ENCODE results near the gene EIF1AD. TPM values are rescaled to one million over a fixed set of nuclear protein-coding genes. Genes with fewer than 3 reads are reported as not detected.

The EIF1AD gene
- total RNA-seq, 4 donors from 2014 or later: 29.3 to 35.0 (median 30.7) TPM

DNA sequence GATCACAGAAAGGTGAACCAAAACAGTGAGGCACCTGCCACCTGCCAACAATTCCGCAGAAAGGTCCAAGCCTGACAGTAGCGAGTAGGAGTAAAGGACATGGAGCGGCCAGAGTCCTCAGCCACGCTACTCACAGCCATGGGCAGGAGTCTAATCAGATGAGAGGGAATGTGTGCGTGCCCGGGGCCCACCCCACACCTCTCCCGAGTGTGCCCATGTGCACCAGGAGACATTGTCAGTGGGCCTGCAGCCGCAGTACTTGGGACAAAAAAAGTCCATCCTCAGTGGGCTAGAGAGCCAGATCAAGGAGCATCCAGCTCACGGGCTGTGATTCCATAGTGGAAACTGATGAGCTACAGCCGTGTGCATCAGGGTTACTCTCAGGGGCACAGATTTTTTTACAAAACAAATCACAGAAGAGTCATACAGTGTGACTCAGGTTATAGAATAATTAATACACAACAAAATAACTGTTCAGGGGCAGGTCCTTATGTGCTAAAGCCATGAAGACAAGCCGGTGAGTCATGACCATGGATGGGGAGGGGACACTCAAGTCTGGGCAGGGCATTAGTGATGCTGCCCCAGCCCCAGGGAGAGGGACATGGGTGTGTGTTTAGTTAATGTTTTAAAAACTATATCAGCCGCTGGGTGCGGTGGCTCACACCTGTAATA, 28.4 kb downstream of the EIF1AD start:
- Histone ChIP-seq H3K4me3 (no peak overlapping the region), H3K27ac (no peak overlapping the region), H3K4me1 (no peaks in the 10 kb centered on the region), H3K9me3 (no peaks in the 10 kb centered on the region), H3K36me3 (peaks cover 0 to 79% of the 10 kb centered on the region in 2 donors), H3K27me3 (no peaks in the 10 kb centered on the region)
- 90 to 100% methylated on average over 6 to 7 of the region's 13 CpGs for WGBS, 2 donors (ENCODE audit: low coverage in 1 of 2)
- TF ChIP-seq, protein P1, sequence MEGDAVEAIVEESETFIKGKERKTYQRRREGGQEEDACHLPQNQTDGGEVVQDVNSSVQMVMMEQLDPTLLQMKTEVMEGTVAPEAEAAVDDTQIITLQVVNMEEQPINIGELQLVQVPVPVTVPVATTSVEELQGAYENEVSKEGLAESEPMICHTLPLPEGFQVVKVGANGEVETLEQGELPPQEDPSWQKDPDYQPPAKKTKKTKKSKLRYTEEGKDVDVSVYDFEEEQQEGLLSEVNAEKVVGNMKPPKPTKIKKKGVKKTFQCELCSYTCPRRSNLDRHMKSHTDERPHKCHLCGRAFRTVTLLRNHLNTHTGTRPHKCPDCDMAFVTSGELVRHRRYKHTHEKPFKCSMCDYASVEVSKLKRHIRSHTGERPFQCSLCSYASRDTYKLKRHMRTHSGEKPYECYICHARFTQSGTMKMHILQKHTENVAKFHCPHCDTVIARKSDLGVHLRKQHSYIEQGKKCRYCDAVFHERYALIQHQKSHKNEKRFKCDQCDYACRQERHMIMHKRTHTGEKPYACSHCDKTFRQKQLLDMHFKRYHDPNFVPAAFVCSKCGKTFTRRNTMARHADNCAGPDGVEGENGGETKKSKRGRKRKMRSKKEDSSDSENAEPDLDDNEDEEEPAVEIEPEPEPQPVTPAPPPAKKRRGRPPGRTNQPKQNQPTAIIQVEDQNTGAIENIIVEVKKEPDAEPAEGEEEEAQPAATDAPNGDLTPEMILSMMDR (IDR thresholded peaks at IDR 0.05): no peak
- TF ChIP-seq POLR2A (IDR thresholded peaks at IDR 0.05) (no peak), EP300 (IDR thresholded peaks at IDR 0.05) (no peak), POLR2AphosphoS5 (IDR thresholded peaks at IDR 0.05) (no peak)
- no peak for ATAC-seq

DNA sequence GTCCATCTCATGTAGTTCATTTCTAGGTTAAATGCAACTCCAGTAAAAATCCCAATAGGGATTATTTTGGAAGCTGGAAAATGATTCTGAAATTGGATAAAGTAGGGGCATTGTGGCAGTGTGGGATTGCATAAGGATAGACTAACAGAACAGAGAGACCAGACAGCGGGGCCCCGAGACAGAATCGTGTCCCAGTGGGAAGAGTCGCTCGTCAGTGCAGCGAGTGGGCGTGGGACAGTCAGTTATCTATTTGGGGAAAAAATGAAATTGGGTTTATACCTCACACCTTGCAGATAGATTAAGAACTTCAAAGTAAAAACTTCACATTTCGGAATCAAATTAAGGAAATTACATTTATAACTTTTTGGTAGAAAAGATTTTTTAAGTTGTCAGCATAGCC, 29.8 kb downstream of the EIF1AD start:
- no peaks in the 10 kb centered on the region for H3K27me3 ChIP-seq
- H3K4me3 ChIP-seq: no peak overlapping the region
- WGBS, 2 donors (ENCODE audit: low coverage in 1 of 2): 89 to 95% methylated on average over 7 to 8 of the region's 8 CpGs
- H3K9me3 ChIP-seq: no peaks in the 10 kb centered on the region
- no peak overlapping the region for H3K27ac ChIP-seq
- ATAC-seq: no peak
- H3K4me1 ChIP-seq: no peaks in the 10 kb centered on the region
- H3K36me3 ChIP-seq: peaks cover 0 to 79% of the 10 kb centered on the region in 2 donors
- no peak for TF ChIP-seq POLR2AphosphoS5 (IDR thresholded peaks at IDR 0.05)
- no peak for TF ChIP-seq EP300 (IDR thresholded peaks at IDR 0.05)
- TF ChIP-seq POLR2A (IDR thresholded peaks at IDR 0.05): no peak
- TF ChIP-seq, protein P1 (IDR thresholded peaks at IDR 0.05): no peak

DNA sequence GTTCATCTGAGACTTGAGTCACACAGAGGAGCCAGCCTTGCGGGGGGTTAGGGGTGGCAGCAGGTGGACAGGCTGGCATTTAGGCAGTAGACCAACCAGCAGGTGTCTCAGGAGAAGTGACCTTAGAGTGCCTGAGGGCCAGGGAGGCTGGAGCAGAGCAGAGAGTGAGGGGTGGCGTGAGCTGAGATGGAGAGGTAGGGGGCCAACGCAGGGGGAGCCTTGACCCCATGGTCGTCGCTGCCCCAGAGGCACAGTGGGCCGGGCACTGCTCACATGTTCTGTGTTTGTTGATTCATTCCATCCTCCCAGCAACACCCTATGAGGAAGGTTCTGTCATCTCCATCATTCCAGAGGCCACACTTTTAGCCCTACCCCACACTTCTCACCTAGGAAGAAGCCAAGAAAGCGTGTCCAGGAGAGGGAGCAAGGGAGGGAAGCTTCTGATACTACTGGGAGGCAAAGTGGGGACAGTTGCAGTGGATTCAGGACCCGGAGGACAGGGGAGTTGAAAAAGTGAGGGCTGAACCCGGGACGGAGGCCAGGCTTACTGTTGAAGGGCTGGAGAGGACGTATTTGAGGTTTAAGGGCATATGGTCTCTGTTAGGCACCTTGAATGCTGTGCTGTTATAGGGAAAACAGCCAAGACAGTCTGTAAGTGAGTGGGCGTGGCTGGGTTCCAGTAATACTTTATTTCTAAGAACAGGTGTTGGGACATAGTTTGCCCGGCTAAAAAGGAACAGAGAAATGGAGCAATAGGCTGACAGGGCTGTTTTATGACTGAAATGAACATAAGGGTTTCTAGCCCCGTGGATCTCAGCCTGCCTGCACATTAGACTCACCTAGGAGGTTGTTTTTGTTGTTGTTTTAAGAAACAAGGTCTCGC, 33.1 kb downstream of the EIF1AD start:
- Histone ChIP-seq H3K27ac (no peak overlapping the region), H3K4me1 (peaks cover 0 to 7% (median 1%) of the 10 kb centered on the region in 3 donors), H3K9me3 (no peaks in the 10 kb centered on the region), H3K36me3 (peaks cover 0 to 90% of the 10 kb centered on the region in 2 donors), H3K27me3 (no peaks in the 10 kb centered on the region), H3K4me3 (no peak overlapping the region)
- no peak for TF ChIP-seq POLR2AphosphoS5 (IDR thresholded peaks at IDR 0.05)
- no peak for ATAC-seq
- WGBS, 2 donors (ENCODE audit: low coverage in 1 of 2): 77 to 82% methylated on average over 9 to 10 of the region's 15 CpGs

DNA sequence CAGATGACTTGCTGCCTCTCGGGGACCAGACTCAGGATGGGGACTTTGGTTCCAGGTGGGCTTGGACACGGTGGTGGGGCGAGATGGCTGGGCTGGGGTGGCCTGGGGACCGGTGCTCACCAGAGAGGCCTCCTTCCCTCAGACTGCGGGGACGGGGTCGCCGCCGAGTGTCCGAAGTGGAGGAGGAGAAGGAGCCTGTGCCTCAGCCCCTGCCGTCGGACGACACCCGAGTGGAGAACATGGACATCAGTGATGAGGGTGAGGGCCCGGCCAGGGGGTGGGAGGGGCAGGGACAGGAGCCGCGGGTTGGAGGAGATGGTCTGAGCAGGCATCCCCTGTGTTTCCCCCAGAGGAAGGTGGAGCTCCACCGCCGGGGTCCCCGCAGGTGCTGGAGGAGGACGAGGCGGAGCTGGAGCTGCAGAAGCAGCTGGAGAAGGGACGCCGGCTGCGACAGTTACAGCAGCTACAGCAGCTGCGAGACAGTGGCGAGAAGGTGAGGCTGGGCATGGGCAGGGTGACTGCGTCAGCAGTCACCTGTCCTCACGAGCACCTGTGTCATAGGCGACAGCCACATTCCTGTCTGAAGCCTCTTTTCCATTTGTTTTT, 34.5 kb downstream of the EIF1AD start:
- Histone ChIP-seq H3K27me3 (no peaks in the 10 kb centered on the region), H3K27ac (no peak overlapping the region), H3K4me3 (no peak overlapping the region), H3K9me3 (no peaks in the 10 kb centered on the region), H3K36me3 (peaks cover 0 to 80% of the 10 kb centered on the region in 2 donors), H3K4me1 (peaks cover 9 to 21% (median 16%) of the 10 kb centered on the region in 3 donors)
- no peak for TF ChIP-seq EP300 (IDR thresholded peaks at IDR 0.05)
- TF ChIP-seq POLR2AphosphoS5 (IDR thresholded peaks at IDR 0.05): no peak
- TF ChIP-seq, protein P1 (IDR thresholded peaks at IDR 0.05): no peak
- 86 to 87% methylated on average over 7 to 16 of the region's 30 CpGs for WGBS, 2 donors (ENCODE audit: low coverage in 1 of 2)
- ATAC-seq: no peak

DNA sequence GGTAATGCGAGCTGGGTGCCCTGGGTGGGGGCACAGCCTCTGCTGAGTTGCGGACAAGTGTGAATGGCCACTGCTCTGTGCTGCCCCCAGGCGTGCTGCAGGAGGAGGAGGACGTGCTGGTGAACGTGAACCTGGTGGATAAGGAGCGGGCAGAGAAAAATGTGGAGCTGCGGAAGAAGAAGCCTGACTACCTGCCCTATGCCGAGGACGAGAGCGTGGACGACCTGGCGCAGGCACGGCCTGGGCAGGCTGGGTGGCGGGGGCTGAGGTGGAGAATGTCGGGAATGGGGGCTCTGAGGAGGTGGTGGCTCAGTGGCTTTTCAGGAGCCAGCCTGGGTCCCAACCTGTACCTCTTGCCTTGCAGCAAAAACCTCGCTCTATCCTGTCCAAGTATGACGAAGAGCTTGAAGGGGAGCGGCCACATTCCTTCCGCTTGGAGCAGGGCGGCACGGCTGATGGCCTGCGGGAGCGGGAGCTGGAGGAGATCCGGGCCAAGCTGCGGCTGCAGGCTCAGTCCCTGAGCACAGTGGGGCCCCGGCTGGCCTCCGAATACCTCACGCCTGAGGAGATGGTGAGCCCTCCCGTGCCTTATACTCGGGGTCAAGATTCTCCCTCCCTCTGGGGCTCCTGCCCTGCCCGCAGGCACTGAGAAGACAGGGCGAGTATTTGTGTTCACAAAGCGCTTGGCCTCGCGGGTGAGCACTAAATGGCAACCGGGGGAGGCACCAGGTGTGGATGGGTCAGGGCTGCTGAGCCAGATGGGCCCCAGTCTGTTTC, 35.8 kb downstream of the EIF1AD start:
- TF ChIP-seq POLR2AphosphoS5 (IDR thresholded peaks at IDR 0.05) (no peak), POLR2A (IDR thresholded peaks at IDR 0.05) (no peak), EP300 (IDR thresholded peaks at IDR 0.05) (no peak)
- TF ChIP-seq, protein P1 (IDR thresholded peaks at IDR 0.05): no peak
- Histone ChIP-seq H3K4me3 (no peak overlapping the region), H3K27me3 (no peaks in the 10 kb centered on the region), H3K4me1 (peaks cover 10 to 27% (median 19%) of the 10 kb centered on the region in 3 donors), H3K27ac (no peak overlapping the region), H3K9me3 (no peaks in the 10 kb centered on the region), H3K36me3 (peaks cover 0 to 72% of the 10 kb centered on the region in 2 donors)
- WGBS, 2 donors (ENCODE audit: low coverage in 1 of 2): 76 to 89% methylated on average over 6 to 9 of the region's 36 CpGs
- no peak for ATAC-seq
